GM21576 (cell line): ENCODE results near the gene SLC30A5.

Experiments used
- ATAC-seq: cut with Tn5 transposase; IDR thresholded peaks from one replicate; pipeline ENCODE4 v1.9.1; 2021; ENCODE audit warnings: mild to moderate bottlenecking, moderate library complexity; ENCODE audit not compliant: unreplicated experiment

Gene SLC30A5

DNA sequence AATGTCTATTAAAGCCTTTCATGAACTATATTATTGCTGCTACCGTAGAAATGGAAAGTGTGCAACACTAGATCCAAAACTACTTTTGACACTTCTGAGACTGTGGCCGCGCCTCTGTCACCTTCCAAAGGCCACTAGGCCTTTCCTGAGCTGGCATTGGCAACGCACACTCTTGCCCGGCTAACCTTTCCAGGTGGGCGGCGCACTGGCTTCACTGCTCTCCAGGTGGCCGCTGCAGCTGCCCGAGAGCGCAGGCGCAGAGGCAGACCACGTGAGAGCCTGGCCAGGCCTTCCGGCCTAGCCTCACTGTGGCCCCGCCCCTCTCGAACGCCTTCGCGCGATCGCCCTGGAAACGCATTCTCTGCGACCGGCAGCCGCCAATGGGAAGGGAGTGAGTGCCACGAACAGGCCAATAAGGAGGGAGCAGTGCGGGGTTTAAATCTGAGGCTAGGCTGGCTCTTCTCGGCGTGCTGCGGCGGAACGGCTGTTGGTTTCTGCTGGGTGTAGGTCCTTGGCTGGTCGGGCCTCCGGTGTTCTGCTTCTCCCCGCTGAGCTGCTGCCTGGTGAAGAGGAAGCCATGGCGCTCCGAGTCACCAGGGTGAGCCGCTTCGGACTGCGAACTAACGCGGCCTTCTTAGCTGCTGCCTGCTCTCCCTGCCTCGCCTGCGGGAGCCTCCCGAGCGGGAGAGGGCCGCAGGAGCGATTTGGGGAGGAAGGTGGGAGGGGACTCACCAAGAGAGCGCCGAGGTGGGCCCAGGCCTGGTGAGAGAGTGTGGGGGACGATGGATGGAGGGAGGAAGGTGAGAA lies 73.1 kb downstream of the SLC30A5 start, which contains the start of gene CCNB1:
Gene CCNB1, plus strand, starts transcription at position 465 of the 807 bp plus-strand sequence. Its CDS starts 113 bp downstream, at position 578.
- peak; percentile 98 for ATAC-seq

GRCh38 chr5:69167493-69167855 lies 73.7 kb downstream of the SLC30A5 start:
- ATAC-seq: no peak

DNA sequence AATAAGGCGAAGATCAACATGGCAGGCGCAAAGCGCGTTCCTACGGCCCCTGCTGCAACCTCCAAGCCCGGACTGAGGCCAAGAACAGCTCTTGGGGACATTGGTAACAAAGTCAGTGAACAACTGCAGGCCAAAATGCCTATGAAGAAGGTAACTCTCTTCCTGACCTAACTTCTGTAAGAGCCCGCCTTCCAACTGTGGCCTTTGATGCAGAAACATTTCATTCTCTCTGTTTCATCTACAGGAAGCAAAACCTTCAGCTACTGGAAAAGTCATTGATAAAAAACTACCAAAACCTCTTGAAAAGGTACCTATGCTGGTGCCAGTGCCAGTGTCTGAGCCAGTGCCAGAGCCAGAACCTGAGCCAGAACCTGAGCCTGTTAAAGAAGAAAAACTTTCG lies 74.1 kb downstream of the SLC30A5 start:
- no peak for ATAC-seq

- no peak for ATAC-seq
Observed at GRCh38 chr5:69170495-69170894, 76.7 kb downstream of the SLC30A5 start.

GRCh38 chr5:69170969-69171368 lies 77.2 kb downstream of the SLC30A5 start:
- ATAC-seq: no peak
